DLD1 (cell line): Measurements from ENCODE around the gene PRKAG2.
"Not testable (repeated sequence)": the region's sequence is repeated elsewhere in the genome, so short reads cannot be mapped to it uniquely, and the experiment has no call there.

Experiments
- in situ Hi-C: cut with HindIII; loops from 2 replicates; pipeline ENCODE4 v1.10.0; 2017; ENCODE audit warnings: low sequenced_read_pairs

Gene PRKAG2

GRCh38 chr7:151579644-151580043 is 297.3 kb downstream of the PRKAG2 start:
- in situ Hi-C loops: no loop called here

- in situ Hi-C loops: no loop called here
Observed at GRCh38 chr7:151575410-151575809, 301.5 kb downstream of the PRKAG2 start.

GRCh38 chr7:151573046-151573445 is 303.9 kb downstream of the PRKAG2 start:
- in situ Hi-C loops: not testable (repeated sequence)

GRCh38 chr7:151572136-151572535 is 304.8 kb downstream of the PRKAG2 start:
- in situ Hi-C loops: no loop called here

- in situ Hi-C loops: no loop called here
Observed at GRCh38 chr7:151571471-151571870, 305.4 kb downstream of the PRKAG2 start.

GRCh38 chr7:151570366-151570915 is 306.5 kb downstream of the PRKAG2 start:
- in situ Hi-C loops: no loop called here

GRCh38 chr7:151568956-151569940 is 307.7 kb downstream of the PRKAG2 start:
- in situ Hi-C loops: no loop called here

- in situ Hi-C loops: no loop called here
Observed at GRCh38 chr7:151566897-151567320, 310.0 kb downstream of the PRKAG2 start.

- in situ Hi-C loops: no loop called here
Observed at GRCh38 chr7:151565541-151565940, 311.4 kb downstream of the PRKAG2 start.

- in situ Hi-C loops: no loop called here
Observed at GRCh38 chr7:151560243-151560642, 316.7 kb downstream of the PRKAG2 start.

- in situ Hi-C loops: no loop called here
Observed at GRCh38 chr7:151559557-151560183, 317.2 kb downstream of the PRKAG2 start.

- in situ Hi-C loops: no loop called here
Observed at GRCh38 chr7:151558575-151558974, 318.3 kb downstream of the PRKAG2 start.

- in situ Hi-C loops: no loop called here
Observed at GRCh38 chr7:151556592-151556991, 320.3 kb downstream of the PRKAG2 start.

- in situ Hi-C loops: no loop called here
Observed at GRCh38 chr7:151553356-151553755, 323.6 kb downstream of the PRKAG2 start.

GRCh38 chr7:151552352-151553028 is 324.4 kb downstream of the PRKAG2 start:
- in situ Hi-C loops: no loop called here

GRCh38 chr7:151551820-151552219 is 325.1 kb downstream of the PRKAG2 start:
- in situ Hi-C loops: no loop called here

- in situ Hi-C loops: no loop called here
Observed at GRCh38 chr7:151550656-151551286, 326.1 kb downstream of the PRKAG2 start.

- in situ Hi-C loops: no loop called here
Observed at GRCh38 chr7:151549644-151550043, 327.3 kb downstream of the PRKAG2 start.

- in situ Hi-C loops: no loop called here
Observed at GRCh38 chr7:151549083-151549482, 327.8 kb downstream of the PRKAG2 start.

- in situ Hi-C loops: no loop called here
Observed at GRCh38 chr7:151544183-151544582, 332.7 kb downstream of the PRKAG2 start.
